Measurements from ENCODE around the gene DNAJC30. TPM values are rescaled to one million over a fixed set of nuclear protein-coding genes. Genes with fewer than 3 reads are reported as not detected.

The DNAJC30 gene
- total and polyA plus RNA-seq, 12 donors, result 7.1 to 28.2 (median 14.9) TPM

- peak; percentile 56 to 80 (median 70) for DNase-seq
- no peaks in the 10 kb centered on the region for H3K9me3 ChIP-seq (replicated peaks in 1 of 3)
- no peaks in the 10 kb centered on the region for H3K36me3 ChIP-seq (replicated peaks in 1 of 2)
- intact Hi-C loops (cut with DNase I), result no loop called here
- peaks cover 8 to 16% of the 10 kb centered on the region in 2 donors for H3K4me1 ChIP-seq (replicated peaks in 1 of 2)
- TF ChIP-seq, protein P1, sequence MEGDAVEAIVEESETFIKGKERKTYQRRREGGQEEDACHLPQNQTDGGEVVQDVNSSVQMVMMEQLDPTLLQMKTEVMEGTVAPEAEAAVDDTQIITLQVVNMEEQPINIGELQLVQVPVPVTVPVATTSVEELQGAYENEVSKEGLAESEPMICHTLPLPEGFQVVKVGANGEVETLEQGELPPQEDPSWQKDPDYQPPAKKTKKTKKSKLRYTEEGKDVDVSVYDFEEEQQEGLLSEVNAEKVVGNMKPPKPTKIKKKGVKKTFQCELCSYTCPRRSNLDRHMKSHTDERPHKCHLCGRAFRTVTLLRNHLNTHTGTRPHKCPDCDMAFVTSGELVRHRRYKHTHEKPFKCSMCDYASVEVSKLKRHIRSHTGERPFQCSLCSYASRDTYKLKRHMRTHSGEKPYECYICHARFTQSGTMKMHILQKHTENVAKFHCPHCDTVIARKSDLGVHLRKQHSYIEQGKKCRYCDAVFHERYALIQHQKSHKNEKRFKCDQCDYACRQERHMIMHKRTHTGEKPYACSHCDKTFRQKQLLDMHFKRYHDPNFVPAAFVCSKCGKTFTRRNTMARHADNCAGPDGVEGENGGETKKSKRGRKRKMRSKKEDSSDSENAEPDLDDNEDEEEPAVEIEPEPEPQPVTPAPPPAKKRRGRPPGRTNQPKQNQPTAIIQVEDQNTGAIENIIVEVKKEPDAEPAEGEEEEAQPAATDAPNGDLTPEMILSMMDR (IDR thresholded peaks at IDR 0.05), result no peak
- peak; percentile 32 to 33 for TF ChIP-seq POLR2A (IDR thresholded peaks at IDR 0.05)
- H3K4me3 ChIP-seq, result peak within 1 kb of the TSS in 3 of 4 donors; percentile 33 to 89 (median 59)
- H3K27me3 ChIP-seq, result no peaks in the 10 kb centered on the region
- no peak within 1 kb of the TSS for H3K27ac ChIP-seq
- 1 to 10% (median 2%) methylated on average over 8 to 94 of the region's 96 CpGs for WGBS, 4 donors
These were observed 35.9 kb upstream of the DNAJC30 start, which contains the start of gene STX1A for GRCh38 chr7:73718905-73719805. TSS of gene STX1A (minus strand) at chr7:73719669. CDS start at chr7:73719631, 38 bp downstream.

DNA sequence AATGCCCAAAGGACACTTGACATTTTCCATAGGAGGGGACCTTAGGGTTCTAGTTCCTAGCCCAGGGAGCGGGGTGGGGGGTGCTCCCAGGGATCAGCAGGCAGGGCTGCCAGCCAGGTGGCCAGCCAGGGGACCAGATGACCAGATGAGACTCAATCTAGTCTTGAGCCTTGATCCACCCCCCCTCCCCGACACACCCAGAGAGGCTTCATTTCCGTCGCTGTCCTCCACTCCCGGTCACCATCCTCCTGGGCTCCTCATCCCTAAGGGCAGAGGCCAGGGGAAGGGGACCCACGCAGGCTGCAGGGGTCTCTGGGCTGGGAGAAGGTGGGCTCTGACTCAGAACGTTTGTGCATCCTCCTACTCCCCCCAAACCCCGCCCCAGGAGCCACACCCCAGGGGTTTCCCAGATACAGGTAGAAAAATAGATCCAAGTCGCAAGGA, 35.2 kb upstream of the DNAJC30 start:
- peak in 1 of 7 donors; percentile 29 for DNase-seq
- Histone ChIP-seq H3K27me3 (no peaks in the 10 kb centered on the region), H3K4me3 (peak overlapping the region in 2 of 4 donors; percentile 59 to 89), H3K9me3 (replicated peaks in 1 of 3) (no peaks in the 10 kb centered on the region), H3K4me1 (replicated peaks in 1 of 2) (peaks cover 8 to 16% of the 10 kb centered on the region in 2 donors), H3K27ac (no peak overlapping the region), H3K36me3 (replicated peaks in 1 of 2) (no peaks in the 10 kb centered on the region)
- intact Hi-C loops (cut with DNase I), result no loop called here
- TF ChIP-seq, protein P1 (IDR thresholded peaks at IDR 0.05), result no peak
- no peak for TF ChIP-seq POLR2A (IDR thresholded peaks at IDR 0.05)
- WGBS, 4 donors, result 52 to 61% (median 59%) methylated on average over 4 to 9 of the region's 9 CpGs

DNA sequence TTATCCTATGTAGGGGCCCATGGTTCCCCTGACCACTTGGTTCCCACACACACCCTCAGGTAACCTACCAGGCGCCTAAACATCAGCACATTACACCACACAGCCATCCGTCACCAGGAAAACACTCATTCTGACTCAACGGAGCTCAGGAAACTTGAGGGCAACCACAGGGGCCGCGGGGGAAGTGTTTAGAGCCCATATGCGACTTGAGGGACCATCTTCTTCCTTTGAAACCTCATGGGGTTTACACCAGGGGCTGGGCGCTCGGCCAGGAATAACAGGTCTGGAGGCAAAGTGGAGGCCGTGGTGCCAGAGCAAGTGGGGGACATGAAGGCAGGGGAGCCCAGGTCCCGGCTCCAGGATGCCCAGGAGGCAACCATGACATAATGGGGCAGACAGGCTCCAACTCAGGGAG, 34.7 kb upstream of the DNAJC30 start:
- TF ChIP-seq, protein P1 (IDR thresholded peaks at IDR 0.05), result no peak
- TF ChIP-seq POLR2A (IDR thresholded peaks at IDR 0.05), result no peak
- intact Hi-C loops (cut with DNase I), result no loop called here
- Histone ChIP-seq H3K4me3 (no peak overlapping the region), H3K9me3 (replicated peaks in 1 of 3) (no peaks in the 10 kb centered on the region), H3K36me3 (replicated peaks in 1 of 2) (no peaks in the 10 kb centered on the region), H3K27me3 (no peaks in the 10 kb centered on the region), H3K4me1 (replicated peaks in 1 of 2) (peaks cover 8 to 16% of the 10 kb centered on the region in 2 donors), H3K27ac (no peak overlapping the region)
- peak in 1 of 7 donors; percentile 28 for DNase-seq
- 62 to 74% (median 69%) methylated on average over 10 of the region's 10 CpGs for WGBS, 4 donors

DNA sequence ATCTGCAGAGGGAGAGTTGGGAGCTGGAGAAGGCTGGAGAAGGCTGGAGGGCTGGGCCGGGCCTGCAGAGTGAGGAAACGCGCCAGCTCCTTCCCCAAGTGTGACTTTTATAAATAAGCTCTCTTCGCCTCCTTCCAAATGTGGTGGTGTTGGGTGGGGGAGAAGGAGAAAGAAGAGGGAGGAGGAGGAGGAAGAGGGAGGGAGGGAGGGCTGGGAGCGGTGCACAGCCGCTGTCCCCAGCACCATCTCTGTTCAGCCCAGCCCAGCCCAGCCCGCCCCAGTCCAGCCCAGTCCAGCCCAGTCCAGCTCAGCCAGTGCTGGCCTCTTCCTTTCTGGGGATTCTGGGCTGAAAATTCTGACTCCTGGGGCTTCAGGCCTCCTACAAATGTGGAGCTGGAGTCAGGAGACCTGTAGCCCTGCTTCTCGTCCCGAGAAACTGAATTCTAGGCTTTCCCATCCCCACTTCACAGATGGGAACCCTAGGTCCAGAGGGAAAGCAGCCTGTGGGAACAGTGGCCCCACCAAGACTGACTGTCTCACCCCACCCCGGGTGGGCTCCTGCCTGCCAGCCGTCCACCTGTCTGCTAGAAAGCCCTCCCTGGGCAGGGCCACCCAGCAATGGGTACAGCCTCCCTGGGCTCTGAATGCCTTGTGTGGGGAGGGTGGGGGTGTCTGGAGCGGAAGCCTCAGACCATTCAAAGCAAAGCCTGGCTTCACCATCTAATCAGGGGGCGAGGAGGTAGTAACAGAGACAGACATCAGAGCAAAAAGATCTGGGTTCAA, 34.0 kb upstream of the DNAJC30 start:
- Histone ChIP-seq H3K9me3 (replicated peaks in 1 of 3) (no peaks in the 10 kb centered on the region), H3K4me1 (replicated peaks in 1 of 2) (peaks cover 8 to 16% of the 10 kb centered on the region in 2 donors), H3K27ac (no peak overlapping the region), H3K4me3 (no peak overlapping the region), H3K27me3 (no peaks in the 10 kb centered on the region), H3K36me3 (replicated peaks in 1 of 2) (no peaks in the 10 kb centered on the region)
- 81 to 91% (median 82%) methylated on average over 8 to 13 of the region's 13 CpGs for WGBS, 4 donors
- no peak for DNase-seq
- TF ChIP-seq, protein P1 (IDR thresholded peaks at IDR 0.05), result no peak
- no peak for TF ChIP-seq POLR2A (IDR thresholded peaks at IDR 0.05)
- intact Hi-C loops (cut with DNase I), result no loop called here

Measured in adrenal gland (tissue), 12 donors.